HG03354 (cell line): ENCODE measurements around the gene SUN1.

Source experiments
- ATAC-seq: cut with Tn5 transposase; IDR thresholded peaks from one replicate; pipeline ENCODE4 v1.9.1; 2021; ENCODE audit warnings: mild to moderate bottlenecking; ENCODE audit not compliant: unreplicated experiment, poor library complexity, severe bottlenecking

The SUN1 gene

GRCh38 chr7:898855-899681 is 66.8 kb downstream of the SUN1 start:
- ATAC-seq: no peak

- no peak for ATAC-seq
Observed at GRCh38 chr7:899806-900205, 67.5 kb downstream of the SUN1 start.

GRCh38 chr7:900331-901040 is 68.2 kb downstream of the SUN1 start:
- no peak for ATAC-seq

- ATAC-seq: no peak
Observed at GRCh38 chr7:901041-901387, 68.7 kb downstream of the SUN1 start.

- ATAC-seq: no peak
Observed at GRCh38 chr7:901388-902154, 69.3 kb downstream of the SUN1 start.

GRCh38 chr7:902996-903395 is 70.7 kb downstream of the SUN1 start:
- no peak for ATAC-seq

- ATAC-seq: no peak
Observed at GRCh38 chr7:903921-904755, 71.9 kb downstream of the SUN1 start.

GRCh38 chr7:904847-905246 is 72.6 kb downstream of the SUN1 start:
- no peak for ATAC-seq

- no peak for ATAC-seq
Observed at GRCh38 chr7:906776-907157, 74.5 kb downstream of the SUN1 start.

GRCh38 chr7:907158-907980 is 75.1 kb downstream of the SUN1 start:
- ATAC-seq: no peak

- ATAC-seq: no peak
Observed at GRCh38 chr7:908159-908581, 75.9 kb downstream of the SUN1 start.

- peak; percentile 49 for ATAC-seq
Observed at GRCh38 chr7:908591-909357, 76.5 kb downstream of the SUN1 start.

GRCh38 chr7:909358-910329 is 77.4 kb downstream of the SUN1 start:
- no peak for ATAC-seq

- ATAC-seq: no peak
Observed at GRCh38 chr7:910441-910861, 78.2 kb downstream of the SUN1 start.

GRCh38 chr7:910931-911431 is 78.7 kb downstream of the SUN1 start:
- no peak for ATAC-seq

GRCh38 chr7:911791-912480 is 79.7 kb downstream of the SUN1 start:
- ATAC-seq: no peak
